DOHH2 (cell line): ENCODE measurements around the gene KCNIP3.

Experiments
- CTCF ChIP-seq: fragments of 200-600 bp; sonication (generic); IDR thresholded peaks from one replicate; pipeline ENCODE4 v1.5.1; 2014; ENCODE audit warnings: antibody characterized with exemption, mild to moderate bottlenecking, low read depth, low read length; ENCODE audit not compliant: poor library complexity, severe bottlenecking
- EZH2phosphoT487 ChIP-seq: fragments of 200-600 bp; sonication (generic); IDR thresholded peaks from 2 replicates; pipeline ENCODE4 v1.6.1; 2017; ENCODE audit warnings: borderline replicate concordance, mild to moderate bottlenecking, antibody characterized with exemption, low read length, moderate library complexity, mixed read lengths

DNA sequence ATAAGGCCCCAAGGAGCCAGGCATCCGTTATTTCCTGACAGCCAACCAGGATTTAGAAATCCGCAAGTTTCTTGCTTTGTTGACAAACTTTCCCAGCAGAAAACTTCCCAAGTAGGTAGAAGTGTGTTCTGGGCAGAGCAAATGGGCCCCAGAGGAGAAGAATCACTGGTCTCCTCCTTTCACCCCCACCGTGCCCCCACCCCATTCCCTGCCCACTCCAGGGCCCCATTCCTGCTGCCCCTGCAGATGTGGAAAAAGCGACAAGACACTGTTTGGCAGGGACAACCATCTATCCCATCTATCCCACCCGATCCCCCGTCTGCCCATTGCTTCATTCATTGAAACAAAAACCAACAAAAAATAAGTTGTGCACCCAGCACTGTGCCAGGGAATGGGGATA is 95.2 kb downstream of the KCNIP3 start:
- TF ChIP-seq CTCF (no peak), EZH2phosphoT487 (no peak)
